ENCODE measurements around the gene ERBB2.

GRCh38 chr17:39735882-39736281 lies 36.0 kb downstream of the ERBB2 start:
- TF ChIP-seq EZH2 (IDR thresholded peaks at IDR 0.05) (no peak), POLR2AphosphoS5 (IDR thresholded peaks at IDR 0.05; ENCODE audit: borderline replicate concordance, low read depth, low read length) (no peak), FOXP2 (optimal IDR thresholded peaks at IDR 0.05; ENCODE audit: control extremely low read depth, extremely low read length, insufficient read depth) (no peak)
